NCI-H82 (cell line): Measurements from ENCODE around the gene CD84.
A peak's percentile ranks its signal among the peaks of the same experiment; 100 is the strongest.
"Not testable (repeated sequence)": the region's sequence is repeated elsewhere in the genome, so short reads cannot be mapped to it uniquely, and the experiment has no call there.

Experiments used
- DNase-seq: peaks from one replicate; lab custom pipeline; 2025; lab: John Stamatoyannopoulos, UW

Gene CD84

GRCh38 chr1:160569806-160570205 is 9.5 kb downstream of the CD84 start:
- DNase-seq: no peak

- DNase-seq: no peak
These were observed 11.2 kb downstream of the CD84 start for GRCh38 chr1:160567858-160568682.

- DNase-seq: no peak
These were observed 12.0 kb downstream of the CD84 start for GRCh38 chr1:160567341-160567740.

- DNase-seq: no peak
These were observed 13.7 kb downstream of the CD84 start for GRCh38 chr1:160565564-160565963.

GRCh38 chr1:160563230-160563629 is 16.1 kb downstream of the CD84 start:
- DNase-seq: not testable (repeated sequence)

- DNase-seq: not testable (repeated sequence)
These were observed 16.6 kb downstream of the CD84 start for GRCh38 chr1:160562745-160563144.

- DNase-seq: no peak
These were observed 18.5 kb downstream of the CD84 start for GRCh38 chr1:160560806-160561205.

GRCh38 chr1:160560045-160560705 is 19.1 kb downstream of the CD84 start:
- DNase-seq: no peak

- not testable (repeated sequence) for DNase-seq
These were observed 19.9 kb downstream of the CD84 start for GRCh38 chr1:160559437-160559836.

- DNase-seq: no peak
These were observed 20.5 kb downstream of the CD84 start for GRCh38 chr1:160558660-160559380.

GRCh38 chr1:160553778-160554177 is 25.5 kb downstream of the CD84 start:
- DNase-seq: no peak

- DNase-seq: no peak
These were observed 26.9 kb downstream of the CD84 start for GRCh38 chr1:160552425-160552824.

- DNase-seq: no peak
These were observed 28.7 kb downstream of the CD84 start for GRCh38 chr1:160550572-160551034.

- no peak for DNase-seq
These were observed 29.7 kb downstream of the CD84 start for GRCh38 chr1:160549665-160550006.

GRCh38 chr1:160548960-160549664 is 30.2 kb downstream of the CD84 start:
- DNase-seq: no peak

GRCh38 chr1:160548183-160548582 is 31.1 kb downstream of the CD84 start:
- no peak for DNase-seq

- peak; percentile 12 for DNase-seq
These were observed 31.9 kb downstream of the CD84 start for GRCh38 chr1:160547422-160547821.

- no peak for DNase-seq
These were observed 32.4 kb downstream of the CD84 start for GRCh38 chr1:160546942-160547341.

- DNase-seq: peak; percentile 25
These were observed 34.6 kb downstream of the CD84 start for GRCh38 chr1:160544647-160545046.

- no peak for DNase-seq
These were observed 36.9 kb downstream of the CD84 start for GRCh38 chr1:160542303-160542945.

- no peak for DNase-seq
These were observed 37.5 kb downstream of the CD84 start for GRCh38 chr1:160541622-160542302.
